HEK293 (cell line): ENCODE measurements around the gene CMTM2.

Experiments
- CTCF ChIA-PET: fragments of 350-600 bp; formaldehyde crosslinking; extraction: SDS; loops from one replicate; lab custom pipeline; 2021; ENCODE audit warnings: antibody characterized with exemption; lab: Yijun Ruan, JAX
- POLR2A ChIA-PET: fragments of 300-600 bp; formaldehyde crosslinking; extraction: SDS; loops from one replicate; lab custom pipeline; 2020; ENCODE audit warnings: antibody characterized with exemption, inconsistent platforms; lab: Yijun Ruan, JAX
- H3K27ac ChIP-seq: fragments of 200-500 bp; sonication (Bioruptor generic); 2 replicates; pipeline ENCODE4 v1.5.1; 2014; ENCODE audit warnings: low read depth, low read length, control low read depth, inconsistent platforms; ENCODE audit errors: extremely low read depth
- H3K36me3 ChIP-seq, 2 experiments: fragments of 200-500 bp in 1 of 2; sonication (Bioruptor generic) in 1 of 2; 1 replicate in 1 of 2; 2 replicates in 1 of 2; pipeline ENCODE4 v1.5.1; 2014 to 2017; ENCODE audit warnings: inconsistent platforms in 2 of 2, low read length in 2 of 2; ENCODE audit not compliant: control insufficient read depth in 2 of 2, insufficient read depth in 1 of 2
- H3K4me1 ChIP-seq: fragments of 200-500 bp; sonication (Bioruptor generic); 2 replicates; pipeline ENCODE4 v1.5.1; 2014; ENCODE audit warnings: mild to moderate bottlenecking, low read length, inconsistent platforms; ENCODE audit not compliant: control insufficient read depth, insufficient read depth
- H3K4me3 ChIP-seq: 2 replicates; pipeline ENCODE4 v1.5.1; 2011; ENCODE audit warnings: low read depth, mild to moderate bottlenecking, control low read depth, low read length, moderate library complexity
- H3K9me3 ChIP-seq: fragments of 200-500 bp; sonication (Bioruptor generic); 2 replicates; pipeline ENCODE4 v1.5.1; 2014; ENCODE audit warnings: low read depth, low read length, inconsistent platforms; ENCODE audit not compliant: control insufficient read depth, insufficient read depth
- FEZF1 ChIP-seq: fragments of 450-650 bp; formaldehyde crosslinking; IDR thresholded peaks from 2 replicates; pipeline ENCODE4 v1.5.1; 2016; ENCODE audit warnings: missing biosample characterization, missing genetic modification characterization
- GFI1B ChIP-seq: fragments of 450-650 bp; formaldehyde crosslinking; IDR thresholded peaks from 2 replicates; pipeline ENCODE4 v1.5.1; 2016; ENCODE audit warnings: missing biosample characterization, missing genetic modification characterization
- GLIS1 ChIP-seq: fragments of 450-650 bp; formaldehyde crosslinking; IDR thresholded peaks from 2 replicates; pipeline ENCODE4 v1.5.1; 2016; ENCODE audit warnings: missing biosample characterization, missing genetic modification characterization
- KLF16 ChIP-seq: fragments of 450-650 bp; formaldehyde crosslinking; IDR thresholded peaks from 2 replicates; pipeline ENCODE4 v1.5.1; 2017; ENCODE audit warnings: missing biosample characterization, missing genetic modification characterization
- SP7 ChIP-seq: fragments of 450-650 bp; formaldehyde crosslinking; IDR thresholded peaks from 2 replicates; pipeline ENCODE4 v1.5.1; 2016; ENCODE audit warnings: missing biosample characterization, missing genetic modification characterization
- ZBTB17 ChIP-seq: fragments of 450-650 bp; formaldehyde crosslinking; IDR thresholded peaks from 2 replicates; pipeline ENCODE4 v1.5.1; 2016; ENCODE audit warnings: missing biosample characterization, missing genetic modification characterization
- ZBTB20 ChIP-seq: fragments of 450-650 bp; formaldehyde crosslinking; IDR thresholded peaks from 2 replicates; pipeline ENCODE4 v1.5.1; 2016; ENCODE audit warnings: missing biosample characterization, missing genetic modification characterization
- ZBTB8A ChIP-seq: fragments of 450-650 bp; formaldehyde crosslinking; IDR thresholded peaks from 2 replicates; pipeline ENCODE4 v1.5.1; 2016; ENCODE audit warnings: missing biosample characterization, missing genetic modification characterization
- ZFP41 ChIP-seq: fragments of 450-650 bp; formaldehyde crosslinking; IDR thresholded peaks from 2 replicates; pipeline ENCODE4 v1.5.1; 2016; ENCODE audit warnings: missing biosample characterization, missing genetic modification characterization, borderline replicate concordance
- ZNF157 ChIP-seq: fragments of 450-650 bp; formaldehyde crosslinking; IDR thresholded peaks from 2 replicates; pipeline ENCODE4 v1.5.1; 2016; ENCODE audit warnings: missing biosample characterization, missing genetic modification characterization
- ZNF19 ChIP-seq: fragments of 450-650 bp; formaldehyde crosslinking; IDR thresholded peaks from 2 replicates; pipeline ENCODE4; 2016; ENCODE audit warnings: missing biosample characterization, missing genetic modification characterization, low read depth
- ZNF2 ChIP-seq: fragments of 450-650 bp; formaldehyde crosslinking; IDR thresholded peaks from 2 replicates; pipeline ENCODE4 v1.5.1; 2016; ENCODE audit warnings: missing biosample characterization, missing genetic modification characterization
- ZNF274 ChIP-seq, 2 experiments: fragments of 200-500 bp in 1 of 2; fragments of 450-650 bp in 1 of 2; sonication (Bioruptor generic) in 1 of 2; formaldehyde crosslinking in 1 of 2; IDR thresholded peaks; 2 replicates each; pipeline versions ENCODE4 v1.5.1 to v1.6.1; 2014 to 2016; ENCODE audit warnings: borderline replicate concordance in 1 of 2, inconsistent platforms in 1 of 2, low read length in 1 of 2, missing biosample characterization in 1 of 2, missing genetic modification characterization in 1 of 2
- ZNF311 ChIP-seq: fragments of 450-650 bp; formaldehyde crosslinking; IDR thresholded peaks from 2 replicates; pipeline ENCODE4 v1.5.1; 2017; ENCODE audit warnings: missing biosample characterization, missing genetic modification characterization, borderline replicate concordance
- ZNF423 ChIP-seq: fragments of 450-650 bp; formaldehyde crosslinking; IDR thresholded peaks from 2 replicates; pipeline ENCODE4 v1.5.1; 2016; ENCODE audit warnings: missing biosample characterization, missing genetic modification characterization
- ZNF501 ChIP-seq: fragments of 450-650 bp; formaldehyde crosslinking; IDR thresholded peaks from 2 replicates; pipeline ENCODE4 v1.5.1; 2016; ENCODE audit warnings: missing biosample characterization, missing genetic modification characterization
- ZNF544 ChIP-seq: fragments of 450-650 bp; formaldehyde crosslinking; IDR thresholded peaks from 2 replicates; pipeline ENCODE4 v1.5.0; 2017; ENCODE audit warnings: missing biosample characterization, missing genetic modification characterization
- ZNF558 ChIP-seq: fragments of 450-650 bp; formaldehyde crosslinking; IDR thresholded peaks from 2 replicates; pipeline ENCODE4 v1.5.1; 2016; ENCODE audit warnings: missing biosample characterization, missing genetic modification characterization
- ZNF585B ChIP-seq: fragments of 450-650 bp; formaldehyde crosslinking; IDR thresholded peaks from 2 replicates; pipeline ENCODE4 v1.5.1; 2016; ENCODE audit warnings: missing biosample characterization, missing genetic modification characterization
- ZNF670 ChIP-seq: fragments of 450-650 bp; formaldehyde crosslinking; IDR thresholded peaks from 2 replicates; pipeline ENCODE4 v1.5.1; 2016; ENCODE audit warnings: missing biosample characterization, missing genetic modification characterization, low read depth
- ZNF707 ChIP-seq: fragments of 450-650 bp; formaldehyde crosslinking; IDR thresholded peaks from 2 replicates; pipeline ENCODE4 v1.5.1; 2016; ENCODE audit warnings: missing biosample characterization, missing genetic modification characterization
- ZSCAN16 ChIP-seq: fragments of 450-650 bp; formaldehyde crosslinking; IDR thresholded peaks from 2 replicates; pipeline ENCODE4 v1.5.1; 2016; ENCODE audit warnings: missing biosample characterization, missing genetic modification characterization
- TF ChIP-seq, protein P1 (sequence below): fragments of 450-650 bp; formaldehyde crosslinking; IDR thresholded peaks from 2 replicates; pipeline ENCODE4 v1.5.1; 2016; ENCODE audit warnings: missing biosample characterization, missing genetic modification characterization, borderline replicate concordance
- TF ChIP-seq, protein P2 (sequence below): fragments of 450-650 bp; formaldehyde crosslinking; IDR thresholded peaks from 2 replicates; pipeline ENCODE4; 2016; ENCODE audit warnings: missing biosample characterization, missing genetic modification characterization
- TF ChIP-seq, protein P3 (sequence below): fragments of 450-650 bp; formaldehyde crosslinking; IDR thresholded peaks from 2 replicates; pipeline ENCODE4 v1.5.1; 2016; ENCODE audit warnings: missing biosample characterization, missing genetic modification characterization

CMTM2 gene

DNA sequence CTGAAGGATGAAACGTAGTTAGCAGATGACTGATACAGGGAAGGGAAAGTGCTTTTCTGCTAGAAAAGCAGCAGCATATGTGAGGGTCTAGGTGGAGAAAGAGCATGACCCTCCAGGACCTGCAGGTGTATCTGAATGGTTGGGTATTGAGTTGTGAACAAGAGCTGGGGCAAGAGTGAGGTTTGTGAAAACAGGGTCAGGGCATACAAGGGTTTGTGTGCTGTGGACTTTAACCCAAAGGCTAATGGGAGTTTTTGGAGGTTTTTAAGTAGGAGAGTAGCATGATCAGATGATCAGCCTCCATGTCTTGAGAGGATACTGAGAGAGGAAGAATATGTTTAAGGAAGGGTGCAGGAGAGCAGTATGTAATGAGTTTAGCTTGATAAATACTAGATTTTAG is 19.2 kb upstream of the CMTM2 start:
- Histone ChIP-seq H3K4me3 (no peak overlapping the region), H3K36me3 (peaks cover 0 to 72% of the 10 kb centered on the region in 2 experiments; a peak in 2 of 3 replicates), H3K9me3 (no peaks in the 10 kb centered on the region), H3K4me1 (no peaks in the 10 kb centered on the region), H3K27ac (no peak overlapping the region)
- ChIA-PET POLR2A (no interaction called here), CTCF (interaction anchor here (0.7 kb wide), 1 partner anchor 459 kb away, joined by 9 read pairs; no protein-coding TSS in a partner anchor)
- TF ChIP-seq FEZF1 (no peak), ZNF423 (no peak), SP7 (tag by site-specific recombination) (no peak), ZBTB17 (tag by site-specific recombination) (no peak), ZNF2 (tag by site-specific recombination) (no peak), KLF16 (tag by site-specific recombination) (no peak), ZNF707 (tag by site-specific recombination) (no peak), ZSCAN16 (tag by site-specific recombination) (no peak), ZNF19 (tag by site-specific recombination) (no peak), ZNF311 (tag by site-specific recombination) (no peak)

DNA sequence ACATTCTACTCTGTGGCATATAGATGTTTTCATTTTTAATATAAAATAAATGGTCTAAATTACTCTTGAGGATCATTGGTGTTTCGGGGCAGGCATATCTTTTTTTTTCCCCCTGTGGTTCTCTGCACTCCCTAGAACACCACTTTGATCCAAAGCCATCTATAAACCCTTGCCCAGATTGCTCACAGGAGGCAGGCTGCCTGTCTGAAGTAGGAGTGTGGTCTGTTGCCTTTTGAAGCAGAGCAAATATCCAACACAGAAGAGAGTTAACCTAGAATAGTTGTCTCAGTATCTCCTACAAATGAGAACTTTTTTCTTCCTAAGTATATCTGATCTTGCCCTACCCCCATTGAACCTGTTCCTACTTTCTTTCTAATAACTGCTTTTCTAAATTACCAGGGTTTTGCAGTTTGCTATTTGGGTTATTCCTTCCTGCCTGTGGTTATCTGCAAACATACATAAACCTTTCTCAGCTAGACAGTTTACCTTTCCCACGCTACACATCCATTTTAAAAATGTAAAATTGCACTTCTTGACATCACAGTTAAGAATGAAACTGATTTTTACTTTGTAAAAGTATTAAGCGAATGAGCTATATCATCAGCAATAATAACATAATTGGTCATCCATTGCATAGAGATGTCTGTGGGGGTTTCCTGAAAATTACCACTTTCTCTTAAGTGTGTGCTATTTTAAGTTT is 17.7 kb upstream of the CMTM2 start:
- H3K9me3 ChIP-seq: no peaks in the 10 kb centered on the region
- POLR2A ChIA-PET: interaction anchor here (0.7 kb wide), 1 partner anchor 13 kb away, joined by 3 read pairs; no protein-coding TSS in a partner anchor
- H3K4me3 ChIP-seq: no peak overlapping the region
- peaks cover 0 to 86% of the 10 kb centered on the region in 2 experiments; a peak in 2 of 3 replicates for H3K36me3 ChIP-seq
- CTCF ChIA-PET: interaction anchor here (0.7 to 1.2 kb wide), 4 partner anchors 18 to 352 kb away, joined by 3 to 7 read pairs (median 4); partner anchors contain the start of gene CMTM2
- H3K4me1 ChIP-seq: no peaks in the 10 kb centered on the region
- no peak overlapping the region for H3K27ac ChIP-seq
- TF ChIP-seq GLIS1 (tag by site-specific recombination) (no peak), ZNF157 (tag by site-specific recombination) (no peak), ZNF670 (tag by site-specific recombination) (no peak), ZNF501 (no peak), ZNF274 (IDR thresholded peaks at IDR 0.05; ENCODE audit: low read length) (no peak), ZNF274 (tag by site-specific recombination; IDR thresholded peaks at IDR 0.05; ENCODE audit: borderline replicate concordance) (no peak), GFI1B (no peak), ZNF558 (tag by site-specific recombination) (no peak), SP7 (tag by site-specific recombination) (no peak), ZNF544 (tag by site-specific recombination) (no peak), ZBTB20 (no peak), ZFP41 (tag by site-specific recombination) (no peak), ZNF585B (tag by site-specific recombination) (no peak), ZBTB8A (tag by site-specific recombination) (no peak)
- TF ChIP-seq, protein P1, sequence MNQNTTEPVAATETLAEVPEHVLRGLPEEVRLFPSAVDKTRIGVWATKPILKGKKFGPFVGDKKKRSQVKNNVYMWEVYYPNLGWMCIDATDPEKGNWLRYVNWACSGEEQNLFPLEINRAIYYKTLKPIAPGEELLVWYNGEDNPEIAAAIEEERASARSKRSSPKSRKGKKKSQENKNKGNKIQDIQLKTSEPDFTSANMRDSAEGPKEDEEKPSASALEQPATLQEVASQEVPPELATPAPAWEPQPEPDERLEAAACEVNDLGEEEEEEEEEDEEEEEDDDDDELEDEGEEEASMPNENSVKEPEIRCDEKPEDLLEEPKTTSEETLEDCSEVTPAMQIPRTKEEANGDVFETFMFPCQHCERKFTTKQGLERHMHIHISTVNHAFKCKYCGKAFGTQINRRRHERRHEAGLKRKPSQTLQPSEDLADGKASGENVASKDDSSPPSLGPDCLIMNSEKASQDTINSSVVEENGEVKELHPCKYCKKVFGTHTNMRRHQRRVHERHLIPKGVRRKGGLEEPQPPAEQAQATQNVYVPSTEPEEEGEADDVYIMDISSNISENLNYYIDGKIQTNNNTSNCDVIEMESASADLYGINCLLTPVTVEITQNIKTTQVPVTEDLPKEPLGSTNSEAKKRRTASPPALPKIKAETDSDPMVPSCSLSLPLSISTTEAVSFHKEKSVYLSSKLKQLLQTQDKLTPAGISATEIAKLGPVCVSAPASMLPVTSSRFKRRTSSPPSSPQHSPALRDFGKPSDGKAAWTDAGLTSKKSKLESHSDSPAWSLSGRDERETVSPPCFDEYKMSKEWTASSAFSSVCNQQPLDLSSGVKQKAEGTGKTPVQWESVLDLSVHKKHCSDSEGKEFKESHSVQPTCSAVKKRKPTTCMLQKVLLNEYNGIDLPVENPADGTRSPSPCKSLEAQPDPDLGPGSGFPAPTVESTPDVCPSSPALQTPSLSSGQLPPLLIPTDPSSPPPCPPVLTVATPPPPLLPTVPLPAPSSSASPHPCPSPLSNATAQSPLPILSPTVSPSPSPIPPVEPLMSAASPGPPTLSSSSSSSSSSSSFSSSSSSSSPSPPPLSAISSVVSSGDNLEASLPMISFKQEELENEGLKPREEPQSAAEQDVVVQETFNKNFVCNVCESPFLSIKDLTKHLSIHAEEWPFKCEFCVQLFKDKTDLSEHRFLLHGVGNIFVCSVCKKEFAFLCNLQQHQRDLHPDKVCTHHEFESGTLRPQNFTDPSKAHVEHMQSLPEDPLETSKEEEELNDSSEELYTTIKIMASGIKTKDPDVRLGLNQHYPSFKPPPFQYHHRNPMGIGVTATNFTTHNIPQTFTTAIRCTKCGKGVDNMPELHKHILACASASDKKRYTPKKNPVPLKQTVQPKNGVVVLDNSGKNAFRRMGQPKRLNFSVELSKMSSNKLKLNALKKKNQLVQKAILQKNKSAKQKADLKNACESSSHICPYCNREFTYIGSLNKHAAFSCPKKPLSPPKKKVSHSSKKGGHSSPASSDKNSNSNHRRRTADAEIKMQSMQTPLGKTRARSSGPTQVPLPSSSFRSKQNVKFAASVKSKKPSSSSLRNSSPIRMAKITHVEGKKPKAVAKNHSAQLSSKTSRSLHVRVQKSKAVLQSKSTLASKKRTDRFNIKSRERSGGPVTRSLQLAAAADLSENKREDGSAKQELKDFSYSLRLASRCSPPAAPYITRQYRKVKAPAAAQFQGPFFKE (tag by site-specific recombination): no peak
- TF ChIP-seq, protein P2, sequence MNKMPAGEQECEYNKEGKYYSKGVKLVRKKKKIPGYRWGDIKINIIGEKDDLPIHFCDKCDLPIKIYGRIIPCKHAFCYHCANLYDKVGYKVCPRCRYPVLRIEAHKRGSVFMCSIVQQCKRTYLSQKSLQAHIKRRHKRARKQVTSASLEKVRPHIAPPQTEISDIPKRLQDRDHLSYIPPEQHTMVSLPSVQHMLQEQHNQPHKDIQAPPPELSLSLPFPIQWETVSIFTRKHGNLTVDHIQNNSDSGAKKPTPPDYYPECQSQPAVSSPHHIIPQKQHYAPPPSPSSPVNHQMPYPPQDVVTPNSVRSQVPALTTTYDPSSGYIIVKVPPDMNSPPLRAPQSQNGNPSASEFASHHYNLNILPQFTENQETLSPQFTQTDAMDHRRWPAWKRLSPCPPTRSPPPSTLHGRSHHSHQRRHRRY (tag by site-specific recombination): no peak
- TF ChIP-seq, protein P3, sequence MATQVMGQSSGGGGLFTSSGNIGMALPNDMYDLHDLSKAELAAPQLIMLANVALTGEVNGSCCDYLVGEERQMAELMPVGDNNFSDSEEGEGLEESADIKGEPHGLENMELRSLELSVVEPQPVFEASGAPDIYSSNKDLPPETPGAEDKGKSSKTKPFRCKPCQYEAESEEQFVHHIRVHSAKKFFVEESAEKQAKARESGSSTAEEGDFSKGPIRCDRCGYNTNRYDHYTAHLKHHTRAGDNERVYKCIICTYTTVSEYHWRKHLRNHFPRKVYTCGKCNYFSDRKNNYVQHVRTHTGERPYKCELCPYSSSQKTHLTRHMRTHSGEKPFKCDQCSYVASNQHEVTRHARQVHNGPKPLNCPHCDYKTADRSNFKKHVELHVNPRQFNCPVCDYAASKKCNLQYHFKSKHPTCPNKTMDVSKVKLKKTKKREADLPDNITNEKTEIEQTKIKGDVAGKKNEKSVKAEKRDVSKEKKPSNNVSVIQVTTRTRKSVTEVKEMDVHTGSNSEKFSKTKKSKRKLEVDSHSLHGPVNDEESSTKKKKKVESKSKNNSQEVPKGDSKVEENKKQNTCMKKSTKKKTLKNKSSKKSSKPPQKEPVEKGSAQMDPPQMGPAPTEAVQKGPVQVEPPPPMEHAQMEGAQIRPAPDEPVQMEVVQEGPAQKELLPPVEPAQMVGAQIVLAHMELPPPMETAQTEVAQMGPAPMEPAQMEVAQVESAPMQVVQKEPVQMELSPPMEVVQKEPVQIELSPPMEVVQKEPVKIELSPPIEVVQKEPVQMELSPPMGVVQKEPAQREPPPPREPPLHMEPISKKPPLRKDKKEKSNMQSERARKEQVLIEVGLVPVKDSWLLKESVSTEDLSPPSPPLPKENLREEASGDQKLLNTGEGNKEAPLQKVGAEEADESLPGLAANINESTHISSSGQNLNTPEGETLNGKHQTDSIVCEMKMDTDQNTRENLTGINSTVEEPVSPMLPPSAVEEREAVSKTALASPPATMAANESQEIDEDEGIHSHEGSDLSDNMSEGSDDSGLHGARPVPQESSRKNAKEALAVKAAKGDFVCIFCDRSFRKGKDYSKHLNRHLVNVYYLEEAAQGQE (tag by site-specific recombination): no peak
